GM12875 (cell line): ENCODE measurements around the gene TBX6.
"Not testable (repeated sequence)": the region's sequence is repeated elsewhere in the genome, so short reads cannot be mapped to it uniquely, and the experiment has no call there.

Experiments used
- H3K4me3 ChIP-seq: one replicate; pipeline ENCODE4 v1.5.1; 2011; ENCODE audit warnings: low read depth, low read length, control low read depth
- CTCF ChIP-seq: IDR thresholded peaks from 2 replicates; pipeline ENCODE4 v1.5.1; 2011; ENCODE audit warnings: low read depth, mild to moderate bottlenecking, control low read depth, inconsistent platforms, low read length, moderate library complexity, borderline replicate concordance; ENCODE audit not compliant: insufficient read depth

The TBX6 gene

GRCh38 chr16:30053376-30054015 lies 38.2 kb downstream of the TBX6 start:
- no peak for TF ChIP-seq CTCF
- H3K4me3 ChIP-seq = peak overlapping the region; percentile 64

- TF ChIP-seq CTCF = no peak
- H3K4me3 ChIP-seq = peak overlapping the region; percentile 64
Measured at GRCh38 chr16:30052671-30053372, 38.9 kb downstream of the TBX6 start.

GRCh38 chr16:30051518-30051917 lies 40.2 kb downstream of the TBX6 start:
- no peak for TF ChIP-seq CTCF
- H3K4me3 ChIP-seq = no peak overlapping the region

- TF ChIP-seq CTCF = no peak
- no peak overlapping the region for H3K4me3 ChIP-seq
Measured at GRCh38 chr16:30049871-30050270, 41.9 kb downstream of the TBX6 start.

GRCh38 chr16:30046588-30046987 lies 45.1 kb downstream of the TBX6 start:
- no peak overlapping the region for H3K4me3 ChIP-seq
- TF ChIP-seq CTCF = no peak

GRCh38 chr16:30046178-30046577 lies 45.5 kb downstream of the TBX6 start:
- H3K4me3 ChIP-seq = no peak overlapping the region
- TF ChIP-seq CTCF = no peak

GRCh38 chr16:30041841-30042240 lies 49.9 kb downstream of the TBX6 start:
- H3K4me3 ChIP-seq = no peak overlapping the region
- TF ChIP-seq CTCF = no peak

- not testable (repeated sequence) for H3K4me3 ChIP-seq
Measured at GRCh38 chr16:30040690-30041089, 51.0 kb downstream of the TBX6 start.
